Transverse colon (tissue), 4 donors: ENCODE measurements around the gene PFN3. TPM values are rescaled to one million over a fixed set of nuclear protein-coding genes. Genes with fewer than 3 reads are reported as not detected.

Experiments used
- DNase-seq: peaks from one replicate; pipeline ENCODE4 v3.0.0-alpha.2; 2019
- H3K27ac ChIP-seq, 4 donors: fragments of 200-600 bp; sonication (generic); 2 replicates each; pipeline ENCODE4 v1.5.1; 2016 to 2018; ENCODE audit warnings: inconsistent platforms in 4 of 4
- H3K27me3 ChIP-seq: fragments of 200-600 bp; sonication (generic); 2 replicates; pipeline ENCODE4 v1.5.1; 2017; ENCODE audit warnings: inconsistent platforms
- H3K36me3 ChIP-seq, 4 donors: fragments of 200-600 bp; sonication (generic); 2 replicates each; pipeline ENCODE4 v1.5.1; 2017 to 2019; ENCODE audit warnings: inconsistent platforms in 4 of 4
- H3K4me1 ChIP-seq, 4 donors: fragments of 200-600 bp; sonication (generic); 2 replicates each; pipeline ENCODE4 v1.5.1; 2017 to 2020; ENCODE audit warnings: inconsistent platforms in 4 of 4
- H3K4me3 ChIP-seq, 4 donors: fragments of 200-600 bp; sonication (generic); 1 replicate in 1 of 4; 2 replicates in 3 of 4; pipeline versions ENCODE4 v1.5.1 to v1.6.1; 2017 to 2019; ENCODE audit warnings: inconsistent platforms in 4 of 4
- H3K9me3 ChIP-seq, 2 donors: fragments of 200-600 bp; sonication (generic); 2 replicates each; pipeline ENCODE4 v1.5.1; 2017 to 2019; ENCODE audit warnings: inconsistent platforms in 2 of 2
- CTCF ChIP-seq, 5 experiments: fragments of 200-600 bp in 3 of 5; fragments of 450-650 bp in 2 of 5; sonication (generic) in 3 of 5; IDR thresholded peaks; 1 replicate in 2 of 5; 2 replicates in 3 of 5; pipeline ENCODE4 v1.5.1; 2016 to 2017; ENCODE audit warnings: antibody characterized with exemption in 5 of 5, inconsistent platforms in 3 of 5, mild to moderate bottlenecking in 2 of 5, moderate library complexity in 1 of 5
- EP300 ChIP-seq: sonication (generic); formaldehyde crosslinking; IDR thresholded peaks from one replicate; pipeline ENCODE4 v1.6.1; 2017; ENCODE audit warnings: antibody characterized with exemption, low read depth
- POLR2A ChIP-seq: fragments of 450-650 bp; IDR thresholded peaks from one replicate; pipeline ENCODE4 v1.6.1; 2016; ENCODE audit warnings: antibody characterized with exemption, mild to moderate bottlenecking, moderate library complexity
- POLR2AphosphoS5 ChIP-seq, 3 donors: sonication (generic); formaldehyde crosslinking; IDR thresholded peaks; one replicate each; pipeline ENCODE4 v1.6.1; 2016; ENCODE audit warnings: antibody characterized with exemption in 3 of 3
- WGBS, 2 donors: methylation state at CpG; one replicate each; pipeline ENCODE4 v1.1.5; 2018; ENCODE audit warnings: low coverage in 1 of 2; 5-methylcytosine and 5-hydroxymethylcytosine counted together
- in situ Hi-C, 4 donors: fragments of 200-750 bp; cut with MboI; loops; one replicate each; pipeline versions ENCODE4 v1.15.0 to v1.15.1; 2017; ENCODE audit warnings: low sequenced_read_pairs in 3 of 4, low pct_ligation_motif_present in 1 of 4, low pct_unique_long_range_greater_than_20kb in 1 of 4
- intact Hi-C: fragments of 100-400 bp; cut with DNase I; formaldehyde crosslinking; loops from one replicate; pipeline ENCODE4 v1.15.1; 2023; ENCODE audit warnings: low total_unique reads
- total RNA-seq, 4 donors: library from RNA; depleted of rRNA; stranded (reverse); fragments of >200 nt; gene quantifications; one replicate each; pipeline ENCODE4 v1.1.0, GENCODE V29; 2016

The PFN3 gene
- total RNA-seq, 4 donors from 2014 or later, result not detected

- no peak for DNase-seq
- WGBS, 2 donors, result 13% methylated on average over 23 of the region's 23 CpGs; no CpG with 5 or more reads in 1 of the 2 donors
- H3K27ac ChIP-seq, result no peak overlapping the region
- intact Hi-C loops (loop anchor here (2.0 kb wide), 1 partner anchor 45 kb away; no protein-coding TSS in a partner anchor), in situ Hi-C loops (loop anchor here in 2 of 4 donors (5.0 to 10.0 kb wide), 2 partner anchors 53 to 55 kb away; no protein-coding TSS in a partner anchor)
- peaks cover 23% of the 10 kb centered on the region for H3K27me3 ChIP-seq
- H3K4me3 ChIP-seq, result peak overlapping the region in 1 of 4 donors; percentile 51
- no peaks in the 10 kb centered on the region for H3K9me3 ChIP-seq
- H3K36me3 ChIP-seq, result no peaks in the 10 kb centered on the region
- H3K4me1 ChIP-seq, result peaks cover 18 to 22% (median 20%) of the 10 kb centered on the region in 4 donors
- TF ChIP-seq POLR2AphosphoS5 (IDR thresholded peaks at IDR 0.05) (no peak), CTCF (IDR thresholded peaks at IDR 0.05) (no peak), EP300 (no peak), POLR2A (no peak)
Measured at GRCh38 chr5:177447611-177448243, 47.3 kb upstream of the PFN3 start.

GRCh38 chr5:177447066-177447610 lies 46.7 kb upstream of the PFN3 start:
- no peaks in the 10 kb centered on the region for H3K36me3 ChIP-seq
- in situ Hi-C loops, result loop anchor here in 2 of 4 donors (5.0 to 10.0 kb wide), 2 partner anchors 52 to 55 kb away; no protein-coding TSS in a partner anchor
- peak overlapping the region; percentile 27 to 56 (median 48) for H3K4me3 ChIP-seq
- peak; percentile 65 for DNase-seq
- peaks cover 18 to 22% (median 20%) of the 10 kb centered on the region in 4 donors for H3K4me1 ChIP-seq
- peak overlapping the region in 2 of 4 donors; percentile 51 to 53 for H3K27ac ChIP-seq
- no peaks in the 10 kb centered on the region for H3K9me3 ChIP-seq
- peaks cover 23% of the 10 kb centered on the region for H3K27me3 ChIP-seq
- WGBS, 2 donors, result 0% methylated on average over 4 of the region's 52 CpGs; no CpG with 5 or more reads in 1 of the 2 donors
- TF ChIP-seq EP300, result no peak
- TF ChIP-seq POLR2A, result no peak
- no peak for TF ChIP-seq CTCF (IDR thresholded peaks at IDR 0.05)
- TF ChIP-seq POLR2AphosphoS5 (IDR thresholded peaks at IDR 0.05), result no peak
- intact Hi-C loops, result loop anchor here (2.0 kb wide), 1 partner anchor 44 kb away; no protein-coding TSS in a partner anchor

- peak; percentile 67 for DNase-seq
- peak within 1 kb of the TSS in 3 of 4 donors; percentile 51 to 56 (median 53) for H3K27ac ChIP-seq
- 1% methylated on average over 57 of the region's 89 CpGs; no CpG with 5 or more reads in 1 of the 2 donors for WGBS, 2 donors
- H3K9me3 ChIP-seq, result no peaks in the 10 kb centered on the region
- TF ChIP-seq POLR2A, result peak; percentile 40
- TF ChIP-seq POLR2AphosphoS5 (IDR thresholded peaks at IDR 0.05), result peak in 2 of 3 donors; percentile 27 to 54
- no peak for TF ChIP-seq CTCF (IDR thresholded peaks at IDR 0.05)
- TF ChIP-seq EP300, result no peak
- peaks cover 23% of the 10 kb centered on the region for H3K27me3 ChIP-seq
- H3K4me3 ChIP-seq, result peak within 1 kb of the TSS; percentile 35 to 56 (median 48)
- in situ Hi-C loops (loop anchor here in 2 of 4 donors (5.0 to 10.0 kb wide), 2 partner anchors 52 to 54 kb away; no protein-coding TSS in a partner anchor), intact Hi-C loops (loop anchor here (2.0 kb wide), 1 partner anchor 44 kb away; no protein-coding TSS in a partner anchor)
- H3K36me3 ChIP-seq, result peaks cover 0 to 3% (median under 1%) of the 10 kb centered on the region in 4 donors
- H3K4me1 ChIP-seq, result peaks cover 18 to 22% (median 20%) of the 10 kb centered on the region in 4 donors
Measured at GRCh38 chr5:177446200-177447065, 46.0 kb upstream of the PFN3 start, which contains the start of gene PRR7. PRR7 (plus strand) TSS chr5:177446814; CDS start chr5:177455068, 8,254 bp downstream.
